Effector memory CD8-positive, alpha-beta T cell (primary cell): ENCODE measurements around the gene SLC26A1.

ENCODE experiments used
- ATAC-seq: fragments of 150-1000 bp; cut with Tn5 transposase; replicated peaks from 2 replicates; pipeline ENCODE4 v1.10.0; 2021; ENCODE audit warnings: mild to moderate bottlenecking, moderate library complexity
- DNase-seq, 3 experiments: peaks; one replicate each; pipeline ENCODE4 v3.0.0; 2021
- H3K27ac Mint-ChIP-seq, 2 donors: one replicate each; pipeline ENCODE4 v1.8.0; 2022; ENCODE audit warnings: mild to moderate bottlenecking in 2 of 2, mixed read lengths in 2 of 2, moderate library complexity in 2 of 2
- H3K27me3 Mint-ChIP-seq, 2 donors: one replicate each; pipeline ENCODE4 v1.8.0; 2022; ENCODE audit warnings: mixed read lengths in 2 of 2
- H3K36me3 Mint-ChIP-seq: one replicate; pipeline ENCODE4 v1.8.0; 2022; ENCODE audit warnings: mild to moderate bottlenecking, moderate library complexity, mixed read lengths; ENCODE audit not compliant: insufficient read depth
- H3K4me1 Mint-ChIP-seq, 2 donors: one replicate each; pipeline ENCODE4 v1.8.0; 2022; ENCODE audit warnings: low read depth in 2 of 2, mixed read lengths in 2 of 2
- H3K4me3 Mint-ChIP-seq, 2 donors: one replicate each; pipeline ENCODE4 v1.8.0; 2022; ENCODE audit warnings: mild to moderate bottlenecking in 2 of 2, mixed read lengths in 2 of 2, moderate library complexity in 2 of 2
- H3K9me3 Mint-ChIP-seq, 2 donors: one replicate each; pipeline ENCODE4 v1.8.0; 2022; ENCODE audit warnings: mixed read lengths in 2 of 2
- total RNA-seq, 9 experiments: gene quantifications; one replicate each; lab custom pipeline; 2026; lab: John Stamatoyannopoulos, UW

The SLC26A1 gene
- 0 to 1.1 (median 0.12) reads per million in 9 experiments for total RNA-seq

- no peaks in the 10 kb centered on the region for H3K36me3 Mint-ChIP-seq
- no peak within 1 kb of the TSS for H3K4me3 Mint-ChIP-seq
- ATAC-seq (no peak), DNase-seq (no peak)
- H3K4me1 Mint-ChIP-seq: peaks cover 8 to 9% of the 10 kb centered on the region in 2 donors
- peaks cover 11 to 29% of the 10 kb centered on the region in 2 donors for H3K27me3 Mint-ChIP-seq
- H3K9me3 Mint-ChIP-seq: no peaks in the 10 kb centered on the region
- no peak within 1 kb of the TSS for H3K27ac Mint-ChIP-seq
These were observed at the start of gene SLC26A1 for GRCh38 chr4:993111-994029. Gene SLC26A1, minus strand, starts transcription at chr4:993404. Its CDS starts 1,701 bp downstream, at chr4:991703.

GRCh38 chr4:1042352-1043055 is 49.3 kb upstream of the SLC26A1 start:
- ATAC-seq (no peak), DNase-seq (no peak)
- peaks cover 3 to 4% of the 10 kb centered on the region in 2 donors for H3K4me1 Mint-ChIP-seq
- H3K36me3 Mint-ChIP-seq: no peaks in the 10 kb centered on the region
- H3K27ac Mint-ChIP-seq: no peak overlapping the region
- no peaks in the 10 kb centered on the region for H3K9me3 Mint-ChIP-seq
- H3K4me3 Mint-ChIP-seq: no peak overlapping the region
- peaks cover 23 to 37% of the 10 kb centered on the region in 2 donors for H3K27me3 Mint-ChIP-seq

- Mint-ChIP-seq H3K9me3 (no peaks in the 10 kb centered on the region), H3K36me3 (no peaks in the 10 kb centered on the region), H3K4me1 (peaks cover 3 to 4% of the 10 kb centered on the region in 2 donors), H3K27me3 (peaks cover 17 to 32% of the 10 kb centered on the region in 2 donors), H3K4me3 (no peak overlapping the region), H3K27ac (no peak overlapping the region)
- no peak for DNase-seq
- no peak for ATAC-seq
These were observed 48.7 kb upstream of the SLC26A1 start for GRCh38 chr4:1041936-1042330.

GRCh38 chr4:1041147-1041935 is 48.1 kb upstream of the SLC26A1 start:
- ATAC-seq: no peak
- Mint-ChIP-seq H3K9me3 (no peaks in the 10 kb centered on the region), H3K27ac (no peak overlapping the region), H3K27me3 (peaks cover 12 to 26% of the 10 kb centered on the region in 2 donors), H3K36me3 (no peaks in the 10 kb centered on the region), H3K4me3 (no peak overlapping the region), H3K4me1 (peaks cover 0 to 2% of the 10 kb centered on the region in 2 donors)
- no peak for DNase-seq

GRCh38 chr4:1040344-1041146 is 47.3 kb upstream of the SLC26A1 start:
- DNase-seq (no peak), ATAC-seq (no peak)
- peaks cover 0 to 2% of the 10 kb centered on the region in 2 donors for H3K4me1 Mint-ChIP-seq
- H3K27me3 Mint-ChIP-seq: peaks cover 11 to 23% of the 10 kb centered on the region in 2 donors
- no peaks in the 10 kb centered on the region for H3K36me3 Mint-ChIP-seq
- no peak overlapping the region for H3K4me3 Mint-ChIP-seq
- H3K27ac Mint-ChIP-seq: no peak overlapping the region
- H3K9me3 Mint-ChIP-seq: no peaks in the 10 kb centered on the region

GRCh38 chr4:1039493-1040343 is 46.5 kb upstream of the SLC26A1 start:
- H3K36me3 Mint-ChIP-seq: no peaks in the 10 kb centered on the region
- DNase-seq: no peak
- H3K27me3 Mint-ChIP-seq: peaks cover 2 to 15% of the 10 kb centered on the region in 2 donors
- H3K27ac Mint-ChIP-seq: no peak overlapping the region
- no peak for ATAC-seq
- no peak overlapping the region for H3K4me3 Mint-ChIP-seq
- no peaks in the 10 kb centered on the region for H3K4me1 Mint-ChIP-seq
- no peaks in the 10 kb centered on the region for H3K9me3 Mint-ChIP-seq

GRCh38 chr4:1038948-1039492 is 45.8 kb upstream of the SLC26A1 start:
- H3K4me1 Mint-ChIP-seq: no peaks in the 10 kb centered on the region
- peaks cover 0 to 14% of the 10 kb centered on the region in 2 donors for H3K27me3 Mint-ChIP-seq
- no peak overlapping the region for H3K4me3 Mint-ChIP-seq
- no peaks in the 10 kb centered on the region for H3K9me3 Mint-ChIP-seq
- no peak overlapping the region for H3K27ac Mint-ChIP-seq
- DNase-seq (no peak), ATAC-seq (no peak)
- no peaks in the 10 kb centered on the region for H3K36me3 Mint-ChIP-seq

GRCh38 chr4:1036976-1037810 is 44.0 kb upstream of the SLC26A1 start:
- Mint-ChIP-seq H3K27ac (no peak overlapping the region), H3K4me3 (no peak overlapping the region), H3K9me3 (no peaks in the 10 kb centered on the region), H3K36me3 (no peaks in the 10 kb centered on the region), H3K4me1 (no peaks in the 10 kb centered on the region), H3K27me3 (peaks cover 0 to 24% of the 10 kb centered on the region in 2 donors)
- no peak for DNase-seq
- no peak for ATAC-seq

GRCh38 chr4:1036095-1036494 is 42.9 kb upstream of the SLC26A1 start:
- Mint-ChIP-seq H3K9me3 (no peaks in the 10 kb centered on the region), H3K36me3 (no peaks in the 10 kb centered on the region), H3K4me1 (no peaks in the 10 kb centered on the region), H3K27ac (no peak overlapping the region), H3K27me3 (peaks cover 0 to 28% of the 10 kb centered on the region in 2 donors), H3K4me3 (no peak overlapping the region)
- DNase-seq: no peak
- no peak for ATAC-seq

GRCh38 chr4:1035510-1035909 is 42.3 kb upstream of the SLC26A1 start:
- ATAC-seq: no peak
- H3K4me1 Mint-ChIP-seq: no peaks in the 10 kb centered on the region
- H3K9me3 Mint-ChIP-seq: no peaks in the 10 kb centered on the region
- H3K27ac Mint-ChIP-seq: no peak overlapping the region
- no peak overlapping the region for H3K4me3 Mint-ChIP-seq
- H3K36me3 Mint-ChIP-seq: no peaks in the 10 kb centered on the region
- H3K27me3 Mint-ChIP-seq: peaks cover 0 to 28% of the 10 kb centered on the region in 2 donors
- DNase-seq: no peak

- Mint-ChIP-seq H3K9me3 (no peaks in the 10 kb centered on the region), H3K4me3 (no peak overlapping the region), H3K36me3 (peaks cover 5% of the 10 kb centered on the region), H3K27me3 (peaks cover 0 to 28% of the 10 kb centered on the region in 2 donors), H3K4me1 (no peaks in the 10 kb centered on the region), H3K27ac (no peak overlapping the region)
- DNase-seq (no peak), ATAC-seq (no peak)
These were observed 40.8 kb upstream of the SLC26A1 start for GRCh38 chr4:1033840-1034551.
